ENCODE measurements around the gene KRT86.
"Not testable (repeated sequence)": the region's sequence is repeated elsewhere in the genome, so short reads cannot be mapped to it uniquely, and the experiment has no call there.

- TF ChIP-seq ZNF891 (CRISPR knock-in tag; IDR thresholded peaks at IDR 0.05); MXD4 (CRISPR knock-in tag; IDR thresholded peaks at IDR 0.05); ZNF44 (CRISPR knock-in tag; IDR thresholded peaks at IDR 0.05); SIN3A (IDR thresholded peaks at IDR 0.05; ENCODE audit: borderline replicate concordance, low read depth, low read length); HNF4A (CRISPR knock-in tag; IDR thresholded peaks at IDR 0.05); MEF2D (CRISPR knock-in tag; IDR thresholded peaks at IDR 0.05); PHF21A (CRISPR knock-in tag; IDR thresholded peaks at IDR 0.05); IKZF5 (CRISPR knock-in tag; IDR thresholded peaks at IDR 0.05): not testable (repeated sequence)
- TF ChIP-seq, protein P1, sequence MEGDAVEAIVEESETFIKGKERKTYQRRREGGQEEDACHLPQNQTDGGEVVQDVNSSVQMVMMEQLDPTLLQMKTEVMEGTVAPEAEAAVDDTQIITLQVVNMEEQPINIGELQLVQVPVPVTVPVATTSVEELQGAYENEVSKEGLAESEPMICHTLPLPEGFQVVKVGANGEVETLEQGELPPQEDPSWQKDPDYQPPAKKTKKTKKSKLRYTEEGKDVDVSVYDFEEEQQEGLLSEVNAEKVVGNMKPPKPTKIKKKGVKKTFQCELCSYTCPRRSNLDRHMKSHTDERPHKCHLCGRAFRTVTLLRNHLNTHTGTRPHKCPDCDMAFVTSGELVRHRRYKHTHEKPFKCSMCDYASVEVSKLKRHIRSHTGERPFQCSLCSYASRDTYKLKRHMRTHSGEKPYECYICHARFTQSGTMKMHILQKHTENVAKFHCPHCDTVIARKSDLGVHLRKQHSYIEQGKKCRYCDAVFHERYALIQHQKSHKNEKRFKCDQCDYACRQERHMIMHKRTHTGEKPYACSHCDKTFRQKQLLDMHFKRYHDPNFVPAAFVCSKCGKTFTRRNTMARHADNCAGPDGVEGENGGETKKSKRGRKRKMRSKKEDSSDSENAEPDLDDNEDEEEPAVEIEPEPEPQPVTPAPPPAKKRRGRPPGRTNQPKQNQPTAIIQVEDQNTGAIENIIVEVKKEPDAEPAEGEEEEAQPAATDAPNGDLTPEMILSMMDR (CRISPR knock-in tag; IDR thresholded peaks at IDR 0.05), result not testable (repeated sequence)
- TF ChIP-seq, protein P2, sequence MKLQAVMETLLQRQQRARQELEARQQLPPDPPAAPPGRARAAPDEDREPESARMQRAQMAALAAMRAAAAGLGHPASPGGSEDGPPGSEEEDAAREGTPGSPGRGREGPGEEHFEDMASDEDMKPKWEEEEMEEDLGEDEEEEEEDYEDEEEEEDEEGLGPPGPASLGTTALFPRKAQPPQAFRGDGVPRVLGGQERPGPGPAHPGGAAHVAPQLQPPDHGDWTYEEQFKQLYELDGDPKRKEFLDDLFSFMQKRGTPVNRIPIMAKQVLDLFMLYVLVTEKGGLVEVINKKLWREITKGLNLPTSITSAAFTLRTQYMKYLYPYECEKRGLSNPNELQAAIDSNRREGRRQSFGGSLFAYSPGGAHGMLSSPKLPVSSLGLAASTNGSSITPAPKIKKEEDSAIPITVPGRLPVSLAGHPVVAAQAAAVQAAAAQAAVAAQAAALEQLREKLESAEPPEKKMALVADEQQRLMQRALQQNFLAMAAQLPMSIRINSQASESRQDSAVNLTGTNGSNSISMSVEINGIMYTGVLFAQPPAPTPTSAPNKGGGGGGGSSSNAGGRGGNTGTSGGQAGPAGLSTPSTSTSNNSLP (IDR thresholded peaks at IDR 0.05; ENCODE audit: low read depth, low read length), result not testable (repeated sequence)
Measured at GRCh38 chr12:52287816-52288805, 13.7 kb downstream of the KRT86 start.

Data from HepG2 (cell line).